ENCODE results near the gene SLC8A2. TPM values are rescaled to one million over a fixed set of nuclear protein-coding genes. Genes with fewer than 3 reads are reported as not detected.
A peak's percentile ranks its signal among the peaks of the same experiment; 100 is the strongest.

SLC8A2 gene
- total and polyA plus RNA-seq, 2 experiments from 2014 or later, result 0.99 to 3.7 TPM

DNA sequence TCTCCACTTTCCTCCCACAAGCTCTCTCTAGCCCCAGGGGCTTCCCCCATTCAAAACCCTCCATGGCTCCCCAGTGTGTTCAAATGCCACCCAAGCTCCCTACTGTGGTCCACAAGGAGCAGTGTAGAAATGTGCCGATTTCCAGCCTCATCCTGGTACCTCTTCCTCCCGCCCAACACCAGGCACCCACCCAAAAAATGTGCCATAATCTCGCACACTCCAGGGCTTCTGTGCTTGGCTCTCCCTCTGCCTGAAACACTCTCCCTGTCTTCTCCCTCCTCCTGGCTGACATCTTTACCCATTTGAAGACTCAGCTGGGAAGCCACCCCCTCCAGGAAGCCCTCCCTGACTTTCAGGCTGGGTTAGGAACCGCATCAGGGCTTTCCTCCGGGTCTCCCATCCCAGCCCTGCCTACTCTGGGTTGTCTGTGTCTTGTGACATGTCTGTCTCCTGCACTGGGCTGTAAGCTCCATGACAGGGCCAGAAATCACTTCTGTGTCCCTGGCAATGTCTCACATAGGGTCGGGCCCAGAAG is 35.7 kb downstream of the SLC8A2 start:
- Histone ChIP-seq H3K27me3 (no peaks in the 10 kb centered on the region), H3K9me3 (ENCODE audit: low read depth) (no peaks in the 10 kb centered on the region), H3K4me3 (no peak overlapping the region), H3K36me3 (no peaks in the 10 kb centered on the region), H3K4me1 (ENCODE audit: low read depth) (no peaks in the 10 kb centered on the region), H3K27ac (no peak overlapping the region)
- TF ChIP-seq, protein P1, sequence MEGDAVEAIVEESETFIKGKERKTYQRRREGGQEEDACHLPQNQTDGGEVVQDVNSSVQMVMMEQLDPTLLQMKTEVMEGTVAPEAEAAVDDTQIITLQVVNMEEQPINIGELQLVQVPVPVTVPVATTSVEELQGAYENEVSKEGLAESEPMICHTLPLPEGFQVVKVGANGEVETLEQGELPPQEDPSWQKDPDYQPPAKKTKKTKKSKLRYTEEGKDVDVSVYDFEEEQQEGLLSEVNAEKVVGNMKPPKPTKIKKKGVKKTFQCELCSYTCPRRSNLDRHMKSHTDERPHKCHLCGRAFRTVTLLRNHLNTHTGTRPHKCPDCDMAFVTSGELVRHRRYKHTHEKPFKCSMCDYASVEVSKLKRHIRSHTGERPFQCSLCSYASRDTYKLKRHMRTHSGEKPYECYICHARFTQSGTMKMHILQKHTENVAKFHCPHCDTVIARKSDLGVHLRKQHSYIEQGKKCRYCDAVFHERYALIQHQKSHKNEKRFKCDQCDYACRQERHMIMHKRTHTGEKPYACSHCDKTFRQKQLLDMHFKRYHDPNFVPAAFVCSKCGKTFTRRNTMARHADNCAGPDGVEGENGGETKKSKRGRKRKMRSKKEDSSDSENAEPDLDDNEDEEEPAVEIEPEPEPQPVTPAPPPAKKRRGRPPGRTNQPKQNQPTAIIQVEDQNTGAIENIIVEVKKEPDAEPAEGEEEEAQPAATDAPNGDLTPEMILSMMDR (IDR thresholded peaks at IDR 0.05; ENCODE audit: low read depth, low read length), result no peak
- no peak for DNase-seq (ENCODE audit: low read depth in 1 of 2, low spot score in 1 of 2)

DNA sequence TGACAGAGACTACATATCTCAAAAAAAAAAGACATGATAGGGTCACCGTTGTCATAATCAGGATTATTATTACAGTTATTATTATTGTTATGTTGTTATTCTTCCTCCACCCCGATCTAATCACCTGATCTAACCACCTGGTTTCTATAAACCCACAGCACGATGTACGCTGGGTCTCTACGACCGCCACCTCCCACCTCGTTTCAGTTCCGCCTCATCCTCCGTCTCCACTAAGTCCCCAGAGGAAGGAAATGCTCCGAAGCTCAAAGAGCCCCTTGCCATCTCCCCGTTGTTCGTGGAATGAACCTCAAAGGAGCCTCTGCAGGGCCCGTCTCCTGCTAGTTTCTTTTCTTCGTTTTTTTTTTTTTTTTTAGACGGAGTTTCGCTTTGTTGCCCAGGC is 36.5 kb downstream of the SLC8A2 start:
- H3K4me1 ChIP-seq (ENCODE audit: low read depth), result no peaks in the 10 kb centered on the region
- no peak overlapping the region for H3K27ac ChIP-seq
- no peaks in the 10 kb centered on the region for H3K36me3 ChIP-seq
- peaks cover 6% of the 10 kb centered on the region for H3K27me3 ChIP-seq
- H3K9me3 ChIP-seq (ENCODE audit: low read depth), result no peaks in the 10 kb centered on the region
- TF ChIP-seq, protein P1 (IDR thresholded peaks at IDR 0.05; ENCODE audit: low read depth, low read length), result no peak
- no peak for DNase-seq (ENCODE audit: low read depth in 1 of 2, low spot score in 1 of 2)
- H3K4me3 ChIP-seq, result no peak overlapping the region

DNA sequence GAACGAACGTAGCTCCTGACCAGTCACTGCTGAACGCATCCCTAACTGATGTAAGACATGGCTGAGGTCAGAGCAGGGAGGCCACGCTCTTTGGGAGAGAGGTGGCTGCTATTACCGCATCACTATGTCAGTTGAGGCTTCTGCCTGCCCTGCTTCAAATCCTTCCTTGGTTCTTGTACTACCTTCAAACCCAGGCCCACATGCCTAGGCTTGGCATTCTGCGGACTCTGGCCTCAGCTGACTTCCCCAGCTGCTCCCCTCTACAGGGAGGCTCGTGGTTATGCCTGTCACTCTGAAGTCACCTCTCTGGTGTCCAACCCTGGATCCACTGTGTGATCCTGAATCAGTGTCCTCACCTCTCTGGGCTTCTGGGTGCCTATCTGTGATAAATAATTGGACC is 37.6 kb downstream of the SLC8A2 start:
- Histone ChIP-seq H3K9me3 (ENCODE audit: low read depth) (no peaks in the 10 kb centered on the region), H3K27me3 (peaks cover 16% of the 10 kb centered on the region), H3K36me3 (no peaks in the 10 kb centered on the region), H3K27ac (no peak overlapping the region), H3K4me3 (no peak overlapping the region), H3K4me1 (ENCODE audit: low read depth) (no peaks in the 10 kb centered on the region)
- TF ChIP-seq, protein P1 (IDR thresholded peaks at IDR 0.05; ENCODE audit: low read depth, low read length), result no peak
- DNase-seq (ENCODE audit: low read depth in 1 of 2, low spot score in 1 of 2), result no peak

DNA sequence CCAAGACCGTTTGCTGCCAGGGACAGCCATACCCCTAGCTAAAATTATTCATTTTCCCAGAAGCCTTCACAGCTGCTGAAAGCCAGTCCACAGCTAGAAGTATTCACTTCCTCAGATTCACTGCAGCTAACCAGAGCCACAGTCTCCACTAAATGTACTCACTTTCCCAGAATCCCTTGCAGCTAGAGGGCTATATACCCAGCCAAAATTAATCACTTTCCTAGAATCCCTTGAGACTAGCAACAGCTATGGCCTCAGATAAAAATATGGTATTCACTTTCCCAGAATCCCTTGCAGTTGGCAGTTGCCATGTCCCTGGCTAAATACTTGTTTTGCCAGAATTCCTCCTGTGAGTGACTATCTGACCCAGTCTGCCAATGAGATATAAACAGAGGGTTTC is 38.6 kb downstream of the SLC8A2 start:
- Histone ChIP-seq H3K4me1 (ENCODE audit: low read depth) (no peaks in the 10 kb centered on the region), H3K4me3 (no peak overlapping the region), H3K27ac (no peak overlapping the region), H3K9me3 (ENCODE audit: low read depth) (no peaks in the 10 kb centered on the region), H3K36me3 (no peaks in the 10 kb centered on the region), H3K27me3 (peaks cover 16% of the 10 kb centered on the region)
- DNase-seq (ENCODE audit: low read depth in 1 of 2, low spot score in 1 of 2), result peak in 1 of 2 donors; percentile 43
- TF ChIP-seq, protein P1 (IDR thresholded peaks at IDR 0.05; ENCODE audit: low read depth, low read length), result no peak

DNA sequence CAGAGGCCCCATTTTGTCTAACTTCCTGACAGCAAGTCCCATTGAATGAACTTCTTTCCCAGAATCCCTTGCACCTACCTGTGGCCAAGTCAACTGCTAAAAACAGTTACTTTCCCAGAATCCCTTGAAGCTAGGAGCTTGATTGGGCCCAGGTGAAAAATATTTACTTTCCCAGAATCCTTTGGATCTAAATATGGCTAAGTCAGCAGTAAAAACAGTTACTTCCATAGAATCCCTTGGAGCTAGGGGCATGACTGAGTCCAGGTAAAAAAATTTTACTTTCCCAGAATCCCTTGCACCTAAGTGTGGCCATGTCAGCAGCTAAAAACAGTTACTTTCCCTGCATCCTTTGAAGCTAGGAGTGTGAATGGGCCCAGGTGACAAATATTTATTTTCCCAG is 39.2 kb downstream of the SLC8A2 start:
- Histone ChIP-seq H3K27ac (no peak overlapping the region), H3K27me3 (peaks cover 16% of the 10 kb centered on the region), H3K9me3 (ENCODE audit: low read depth) (no peaks in the 10 kb centered on the region), H3K36me3 (no peaks in the 10 kb centered on the region), H3K4me1 (ENCODE audit: low read depth) (no peaks in the 10 kb centered on the region), H3K4me3 (no peak overlapping the region)
- TF ChIP-seq, protein P1 (IDR thresholded peaks at IDR 0.05; ENCODE audit: low read depth, low read length), result no peak
- DNase-seq (ENCODE audit: low read depth in 1 of 2, low spot score in 1 of 2), result no peak

DNA sequence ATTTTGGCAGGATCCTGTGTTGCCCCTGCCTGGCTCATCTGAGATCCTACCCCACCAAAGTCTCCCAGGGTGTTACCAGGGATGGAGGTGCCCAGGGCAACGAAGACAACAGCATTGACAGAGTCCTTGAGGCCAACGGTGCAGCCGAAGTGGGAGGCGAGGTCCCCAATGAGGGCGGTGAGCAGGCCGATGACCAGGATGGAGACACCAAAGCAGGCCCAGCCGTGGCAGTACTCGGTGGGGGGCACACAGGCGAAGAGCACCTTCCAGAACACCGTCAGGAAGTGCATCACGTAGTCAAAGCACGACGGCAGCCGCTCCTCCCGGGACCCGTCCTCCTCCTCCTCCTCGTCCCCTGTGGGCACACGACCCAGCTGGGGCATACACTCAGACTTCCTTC is 39.6 kb downstream of the SLC8A2 start:
- DNase-seq (ENCODE audit: low read depth in 1 of 2, low spot score in 1 of 2), result no peak
- H3K27me3 ChIP-seq, result peaks cover 16% of the 10 kb centered on the region
- TF ChIP-seq, protein P1 (IDR thresholded peaks at IDR 0.05; ENCODE audit: low read depth, low read length), result no peak
- no peak overlapping the region for H3K4me3 ChIP-seq
- H3K36me3 ChIP-seq, result no peaks in the 10 kb centered on the region
- H3K9me3 ChIP-seq (ENCODE audit: low read depth), result no peaks in the 10 kb centered on the region
- H3K27ac ChIP-seq, result no peak overlapping the region
- no peaks in the 10 kb centered on the region for H3K4me1 ChIP-seq (ENCODE audit: low read depth)

All from cardiac muscle cell (in vitro differentiated cells and primary cell).